Heart left ventricle (tissue), 13 donors: ENCODE measurements around the gene TAP2.

ENCODE experiments used
- POLR2A ChIP-seq, 2 donors: fragments of 450-650 bp; IDR thresholded peaks; one replicate each; pipeline ENCODE4 v1.6.1; 2017; ENCODE audit warnings: antibody characterized with exemption in 2 of 2, mild to moderate bottlenecking in 2 of 2, moderate library complexity in 2 of 2
- TF ChIP-seq, protein P1 (sequence below), 12 donors: fragments of 200-600 bp; sonication (generic) in 4 of 12; IDR thresholded peaks; one replicate each; pipeline versions ENCODE4 v1.5.0 to v1.8.0; 2018 to 2022; ENCODE audit warnings: antibody characterized with exemption in 12 of 12, mild to moderate bottlenecking in 5 of 12
- donor health status: ischemic (EF 13 %, LVEDD 7.1; RV severe dilation, severe dysfunction).
- donor health status: DM: no; HTN: yes; CAD: no.
- donor health status: DM: no; HTN: no; CAD: no.
- donor health status: ischemic (EF 25% LVEDD 6.9; RV normal size, moderate dysfunction).
- donor health status: ischemic (EF 25% LVEDD 5.7; RV mildly dilated, moderate dysfunction).
- donor health status: ischemic (EF 35%, LVEDD 5.7; RV mildly dilated, moderate dysfunction).
- donor health status: nonischemic (EF 11% LVEDD 7.7; RV severe dilation, severe dysfunction).
- donor health status: DM: yes; HTN: yes; CAD: no.
- donor health status: PGD.
- donor health status: ischemic (EF 29% LVEDD 5.4; RV normal size, mild dysfunction).
- donor health status: nonischemic (EF 23%, LVEDD 6.1; RV moderate dilation, normal function).

GRCh38 chr6:32857156-32857891, 18.8 kb upstream of the TAP2 start:
- TF ChIP-seq, protein P1, sequence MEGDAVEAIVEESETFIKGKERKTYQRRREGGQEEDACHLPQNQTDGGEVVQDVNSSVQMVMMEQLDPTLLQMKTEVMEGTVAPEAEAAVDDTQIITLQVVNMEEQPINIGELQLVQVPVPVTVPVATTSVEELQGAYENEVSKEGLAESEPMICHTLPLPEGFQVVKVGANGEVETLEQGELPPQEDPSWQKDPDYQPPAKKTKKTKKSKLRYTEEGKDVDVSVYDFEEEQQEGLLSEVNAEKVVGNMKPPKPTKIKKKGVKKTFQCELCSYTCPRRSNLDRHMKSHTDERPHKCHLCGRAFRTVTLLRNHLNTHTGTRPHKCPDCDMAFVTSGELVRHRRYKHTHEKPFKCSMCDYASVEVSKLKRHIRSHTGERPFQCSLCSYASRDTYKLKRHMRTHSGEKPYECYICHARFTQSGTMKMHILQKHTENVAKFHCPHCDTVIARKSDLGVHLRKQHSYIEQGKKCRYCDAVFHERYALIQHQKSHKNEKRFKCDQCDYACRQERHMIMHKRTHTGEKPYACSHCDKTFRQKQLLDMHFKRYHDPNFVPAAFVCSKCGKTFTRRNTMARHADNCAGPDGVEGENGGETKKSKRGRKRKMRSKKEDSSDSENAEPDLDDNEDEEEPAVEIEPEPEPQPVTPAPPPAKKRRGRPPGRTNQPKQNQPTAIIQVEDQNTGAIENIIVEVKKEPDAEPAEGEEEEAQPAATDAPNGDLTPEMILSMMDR (IDR thresholded peaks at IDR 0.05): no peak
- TF ChIP-seq POLR2A (IDR thresholded peaks at IDR 0.05): no peak
